CD14-positive monocyte (primary cell): Measurements from ENCODE around the gene RCN1. TPM values are rescaled to one million over a fixed set of nuclear protein-coding genes. Genes with fewer than 3 reads are reported as not detected.

Experiments
- DNase-seq, 3 donors: peaks; one replicate each; pipeline ENCODE4 v3.0.0-alpha.2; 2011 to 2022
- H2AFZ ChIP-seq: 2 replicates; pipeline ENCODE4 v1.6.0; 2012; ENCODE audit warnings: mild to moderate bottlenecking, low read depth, low read length, inconsistent platforms; ENCODE audit not compliant: insufficient read depth, poor library complexity, severe bottlenecking
- H3K27ac ChIP-seq, 2 donors: 1 replicate in 1 of 2; 2 replicates in 1 of 2; pipeline ENCODE4 v1.5.1; 2012 to 2013; ENCODE audit warnings: low read length in 2 of 2, control low read depth in 1 of 2, inconsistent platforms in 1 of 2, low read depth in 1 of 2, mild to moderate bottlenecking in 1 of 2
- H3K27me3 ChIP-seq, 2 donors: one replicate each; pipeline versions ENCODE4 v1.6.0 to v1.6.1; 2011 to 2013; ENCODE audit warnings: low read length in 2 of 2; ENCODE audit not compliant: control insufficient read depth in 2 of 2, insufficient read depth in 2 of 2
- H3K36me3 ChIP-seq, 2 donors: replicated peaks in 1 of 2; 1 replicate in 1 of 2; 2 replicates in 1 of 2; pipeline versions ENCODE4 v1.5.1 to v1.6.1; 2012 to 2013; ENCODE audit warnings: low read length in 2 of 2, control low read depth in 1 of 2, inconsistent platforms in 1 of 2, mild to moderate bottlenecking in 1 of 2; ENCODE audit not compliant: insufficient read depth in 2 of 2, control insufficient read depth in 1 of 2
- H3K4me1 ChIP-seq, 2 donors: 1 replicate in 1 of 2; 2 replicates in 1 of 2; pipeline versions ENCODE4 v1.5.1 to v1.6.1; 2012 to 2013; ENCODE audit warnings: low read length in 2 of 2, control low read depth in 1 of 2, inconsistent platforms in 1 of 2, mild to moderate bottlenecking in 1 of 2, moderate library complexity in 1 of 2; ENCODE audit not compliant: insufficient read depth in 2 of 2, control insufficient read depth in 1 of 2
- H3K4me2 ChIP-seq: replicated peaks from 2 replicates; pipeline ENCODE3; 2012; ENCODE audit warnings: low read length, moderate library complexity, mild to moderate bottlenecking; ENCODE audit not compliant: poor library complexity, severe bottlenecking; ENCODE audit errors: extremely low read depth
- H3K4me3 ChIP-seq, 3 experiments: fragments of 200-600 bp in 1 of 3; sonication (generic) in 1 of 3; replicated peaks in 1 of 3; 1 replicate in 2 of 3; 2 replicates in 1 of 3; pipeline ENCODE4 v1.5.1; 2011 to 2013; ENCODE audit warnings: low read length in 3 of 3, mild to moderate bottlenecking in 3 of 3, control low read depth in 2 of 3, low read depth in 2 of 3, inconsistent platforms in 1 of 3, moderate library complexity in 1 of 3
- H3K79me2 ChIP-seq: 2 replicates; pipeline ENCODE4 v1.6.0; 2012; ENCODE audit warnings: mild to moderate bottlenecking, control low read depth, inconsistent platforms, low read length, moderate library complexity; ENCODE audit not compliant: insufficient read depth
- H3K9ac ChIP-seq: 2 replicates; pipeline ENCODE4 v1.6.0; 2017; ENCODE audit warnings: low read length, mild to moderate bottlenecking; ENCODE audit not compliant: insufficient read depth, poor library complexity, severe bottlenecking
- H3K9me3 ChIP-seq, 2 donors: replicated peaks in 1 of 2; 1 replicate in 1 of 2; 2 replicates in 1 of 2; pipeline versions ENCODE4 v1.5.1 to v1.6.1; 2012 to 2013; ENCODE audit warnings: low read length in 2 of 2, control low read depth in 1 of 2; ENCODE audit not compliant: control insufficient read depth in 1 of 2, insufficient read depth in 1 of 2
- H4K20me1 ChIP-seq: 2 replicates; pipeline ENCODE4 v1.6.0; 2012; ENCODE audit warnings: mild to moderate bottlenecking, low read length, control low read depth, moderate library complexity; ENCODE audit not compliant: insufficient read depth
- H3K27ac Mint-ChIP-seq, 7 donors: one replicate each; pipeline ENCODE4 v1.8.0; 2020; ENCODE audit warnings: mild to moderate bottlenecking in 7 of 7, mixed read lengths in 7 of 7, moderate library complexity in 6 of 7, inconsistent platforms in 2 of 7
- H3K27me3 Mint-ChIP-seq, 3 donors: one replicate each; pipeline ENCODE4 v1.8.0; 2021 to 2022; ENCODE audit warnings: low read depth in 3 of 3, mild to moderate bottlenecking in 3 of 3, mixed read lengths in 3 of 3, moderate library complexity in 3 of 3, inconsistent platforms in 1 of 3
- H3K36me3 Mint-ChIP-seq, 2 donors: one replicate each; pipeline ENCODE4 v1.8.0; 2020; ENCODE audit warnings: mixed read lengths in 2 of 2, inconsistent platforms in 1 of 2, mild to moderate bottlenecking in 1 of 2
- H3K4me1 Mint-ChIP-seq: one replicate; pipeline ENCODE4 v1.8.0; 2020; ENCODE audit warnings: mild to moderate bottlenecking, mixed read lengths
- H3K4me3 Mint-ChIP-seq, 2 donors: one replicate each; pipeline ENCODE4 v1.8.0; 2020; ENCODE audit warnings: mild to moderate bottlenecking in 2 of 2, mixed read lengths in 2 of 2, moderate library complexity in 1 of 2
- H3K9me3 Mint-ChIP-seq, 7 donors: one replicate each; pipeline ENCODE4 v1.8.0; 2020 to 2022; ENCODE audit warnings: mixed read lengths in 7 of 7, mild to moderate bottlenecking in 6 of 7, moderate library complexity in 6 of 7, inconsistent platforms in 2 of 7
- WGBS: methylation state at CpG from one replicate; pipeline ENCODE4 v1.1.5; 2013; ENCODE audit warnings: missing lambda C conversion rate; ENCODE audit not compliant: insufficient coverage; 5-methylcytosine and 5-hydroxymethylcytosine counted together
- intact Hi-C, 2 donors: fragments of 100-400 bp; cut with micrococcal nuclease; formaldehyde crosslinking; loops; one replicate each; pipeline versions ENCODE4 v1.15.0 to v1.15.1; 2023
- polyA plus RNA-seq, 3 donors: library from polyadenylated mRNA; depleted of rRNA in 1 of 3; unstranded in 2 of 3; stranded (reverse) in 1 of 3; fragments of 300-500 nt in 2 of 3; fragments of >200 nt in 1 of 3; fragmentation: Illumina TruSeq in 2 of 3; gene quantifications; 1 replicate in 2 of 3; 2 replicates in 1 of 3; pipeline ENCODE4 v1.2.3, GENCODE V29; 2012 to 2021
- TF ChIP-seq, protein P1 (sequence below): fragments of 200-600 bp; IDR thresholded peaks from one replicate; pipeline ENCODE4 v1.8.0; 2022; ENCODE audit warnings: antibody characterized with exemption, mild to moderate bottlenecking

The RCN1 gene
- polyA plus RNA-seq, 3 donors, result 7.3 to 22.0 (median 20.5) TPM

DNA sequence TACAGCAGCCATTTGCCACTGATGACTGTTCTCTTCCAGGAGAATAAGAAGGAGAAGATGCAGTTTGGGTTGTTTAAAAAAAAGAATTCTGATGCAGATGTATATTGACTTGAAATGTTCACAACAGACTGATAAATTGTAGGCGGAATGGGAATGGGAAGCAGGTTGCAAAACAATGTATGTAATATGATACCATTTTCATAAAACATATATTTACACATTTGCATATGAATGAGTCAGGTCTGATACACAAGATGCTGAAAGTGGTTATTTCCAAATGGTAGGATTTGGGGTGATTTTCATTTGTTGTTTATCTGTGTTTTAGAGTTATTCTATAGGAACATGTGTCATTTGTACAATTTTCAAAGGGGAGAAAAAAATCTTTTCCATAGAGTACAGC is 9.0 kb upstream of the RCN1 start:
- Mint-ChIP-seq H3K27ac (no peak overlapping the region), H3K36me3 (no peaks in the 10 kb centered on the region), H3K4me1 (peaks cover 15% of the 10 kb centered on the region), H3K4me3 (no peak overlapping the region), H3K27me3 (peaks cover 3 to 9% (median 5%) of the 10 kb centered on the region in 3 donors), H3K9me3 (peaks cover 2 to 14% (median 6%) of the 10 kb centered on the region in 7 donors)
- H3K4me1 ChIP-seq, result peaks cover 3 to 6% of the 10 kb centered on the region in 2 donors
- no peak overlapping the region for H3K9ac ChIP-seq
- peaks cover 0 to 2% of the 10 kb centered on the region in 2 donors for H3K27me3 ChIP-seq
- H3K79me2 ChIP-seq, result no peaks in the 10 kb centered on the region
- peak overlapping the region in 1 of 2 donors; percentile 9 for H3K27ac ChIP-seq
- H3K4me3 ChIP-seq, result no peak overlapping the region
- intact Hi-C loops, result no loop called here
- no peak overlapping the region for H3K4me2 ChIP-seq
- H3K9me3 ChIP-seq, result no peaks in the 10 kb centered on the region
- H4K20me1 ChIP-seq, result no peaks in the 10 kb centered on the region
- no peaks in the 10 kb centered on the region for H3K36me3 ChIP-seq
- no peak overlapping the region for H2AFZ ChIP-seq
- WGBS, result no CpG with 5 or more reads among the region's 1 CpG
- TF ChIP-seq, protein P1, sequence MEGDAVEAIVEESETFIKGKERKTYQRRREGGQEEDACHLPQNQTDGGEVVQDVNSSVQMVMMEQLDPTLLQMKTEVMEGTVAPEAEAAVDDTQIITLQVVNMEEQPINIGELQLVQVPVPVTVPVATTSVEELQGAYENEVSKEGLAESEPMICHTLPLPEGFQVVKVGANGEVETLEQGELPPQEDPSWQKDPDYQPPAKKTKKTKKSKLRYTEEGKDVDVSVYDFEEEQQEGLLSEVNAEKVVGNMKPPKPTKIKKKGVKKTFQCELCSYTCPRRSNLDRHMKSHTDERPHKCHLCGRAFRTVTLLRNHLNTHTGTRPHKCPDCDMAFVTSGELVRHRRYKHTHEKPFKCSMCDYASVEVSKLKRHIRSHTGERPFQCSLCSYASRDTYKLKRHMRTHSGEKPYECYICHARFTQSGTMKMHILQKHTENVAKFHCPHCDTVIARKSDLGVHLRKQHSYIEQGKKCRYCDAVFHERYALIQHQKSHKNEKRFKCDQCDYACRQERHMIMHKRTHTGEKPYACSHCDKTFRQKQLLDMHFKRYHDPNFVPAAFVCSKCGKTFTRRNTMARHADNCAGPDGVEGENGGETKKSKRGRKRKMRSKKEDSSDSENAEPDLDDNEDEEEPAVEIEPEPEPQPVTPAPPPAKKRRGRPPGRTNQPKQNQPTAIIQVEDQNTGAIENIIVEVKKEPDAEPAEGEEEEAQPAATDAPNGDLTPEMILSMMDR, result no peak
- no peak for DNase-seq

DNA sequence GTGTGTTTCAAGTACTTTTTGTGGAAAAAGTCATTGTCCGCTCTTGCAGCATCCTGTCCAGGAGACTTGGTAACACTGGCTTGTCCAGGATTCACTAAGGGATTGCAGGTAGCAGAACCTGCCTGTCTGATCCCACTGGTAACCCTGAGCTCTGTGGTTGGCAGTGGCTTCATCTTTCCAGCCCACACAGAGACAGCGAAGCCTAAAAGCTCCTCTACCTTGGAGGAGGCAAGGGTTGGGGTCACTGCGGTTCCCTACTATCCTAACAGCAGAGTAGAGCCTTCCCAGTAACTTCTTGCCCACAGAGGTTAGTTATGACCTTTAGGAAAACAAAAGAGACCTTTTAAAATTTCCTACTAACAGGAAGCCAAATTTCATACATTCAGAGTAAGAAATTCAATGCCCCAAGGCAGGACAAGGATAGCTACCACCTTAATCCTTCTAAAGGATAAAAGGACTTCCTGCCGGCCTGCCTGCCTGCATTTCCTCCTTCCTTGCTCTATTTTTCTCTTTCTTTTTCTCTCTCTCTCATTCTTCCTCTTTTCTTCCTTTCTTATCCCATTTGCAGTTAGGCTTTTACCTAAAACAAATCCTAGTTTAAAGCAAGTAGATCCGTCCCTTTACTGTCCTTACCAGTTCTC is 8.4 kb upstream of the RCN1 start:
- H3K9me3 Mint-ChIP-seq, result peaks cover 2 to 14% (median 4%) of the 10 kb centered on the region in 7 donors
- intact Hi-C loops, result no loop called here
- no peak overlapping the region for H3K27ac Mint-ChIP-seq
- peaks cover 0 to 2% of the 10 kb centered on the region in 2 donors for H3K27me3 ChIP-seq
- H3K79me2 ChIP-seq, result no peaks in the 10 kb centered on the region
- H3K36me3 Mint-ChIP-seq, result no peaks in the 10 kb centered on the region
- peaks cover 2 to 10% (median 5%) of the 10 kb centered on the region in 3 donors for H3K27me3 Mint-ChIP-seq
- DNase-seq, result no peak
- H3K4me3 Mint-ChIP-seq, result no peak overlapping the region
- TF ChIP-seq, protein P1, result no peak
- no peak overlapping the region for H3K4me2 ChIP-seq
- H3K4me3 ChIP-seq, result no peak overlapping the region
- H3K4me1 Mint-ChIP-seq, result peaks cover 15% of the 10 kb centered on the region
- no peaks in the 10 kb centered on the region for H3K36me3 ChIP-seq
- no peaks in the 10 kb centered on the region for H4K20me1 ChIP-seq
- 42% methylated on average over 2 of the region's 5 CpGs for WGBS
- H3K27ac ChIP-seq, result no peak overlapping the region
- no peak overlapping the region for H3K9ac ChIP-seq
- peaks cover 3 to 6% of the 10 kb centered on the region in 2 donors for H3K4me1 ChIP-seq
- H2AFZ ChIP-seq, result no peak overlapping the region
- no peaks in the 10 kb centered on the region for H3K9me3 ChIP-seq
